Dermis microvascular lymphatic vessel endothelial cell (primary cell): ENCODE measurements around the gene BTBD1. TPM values are rescaled to one million over a fixed set of nuclear protein-coding genes. Genes with fewer than 3 reads are reported as not detected.
A peak's percentile ranks its signal among the peaks of the same experiment; 100 is the strongest.
"Not testable (repeated sequence)": the region's sequence is repeated elsewhere in the genome, so short reads cannot be mapped to it uniquely, and the experiment has no call there.

Experiments
- DNase-seq, 2 donors: peaks; one replicate each; pipeline versions ENCODE4 v3.0.0 to v3.0.0-alpha.2; 2010; ENCODE audit warnings: low read depth in 2 of 2
- total RNA-seq: library from RNA; depleted of rRNA; stranded (reverse); fragments of >200 nt; gene quantifications from 2 replicates; pipeline ENCODE4 v1.2.1, GENCODE V29; 2014

BTBD1 gene
- total RNA-seq, 1 donor from 2014 or later: 94.2 TPM

DNA sequence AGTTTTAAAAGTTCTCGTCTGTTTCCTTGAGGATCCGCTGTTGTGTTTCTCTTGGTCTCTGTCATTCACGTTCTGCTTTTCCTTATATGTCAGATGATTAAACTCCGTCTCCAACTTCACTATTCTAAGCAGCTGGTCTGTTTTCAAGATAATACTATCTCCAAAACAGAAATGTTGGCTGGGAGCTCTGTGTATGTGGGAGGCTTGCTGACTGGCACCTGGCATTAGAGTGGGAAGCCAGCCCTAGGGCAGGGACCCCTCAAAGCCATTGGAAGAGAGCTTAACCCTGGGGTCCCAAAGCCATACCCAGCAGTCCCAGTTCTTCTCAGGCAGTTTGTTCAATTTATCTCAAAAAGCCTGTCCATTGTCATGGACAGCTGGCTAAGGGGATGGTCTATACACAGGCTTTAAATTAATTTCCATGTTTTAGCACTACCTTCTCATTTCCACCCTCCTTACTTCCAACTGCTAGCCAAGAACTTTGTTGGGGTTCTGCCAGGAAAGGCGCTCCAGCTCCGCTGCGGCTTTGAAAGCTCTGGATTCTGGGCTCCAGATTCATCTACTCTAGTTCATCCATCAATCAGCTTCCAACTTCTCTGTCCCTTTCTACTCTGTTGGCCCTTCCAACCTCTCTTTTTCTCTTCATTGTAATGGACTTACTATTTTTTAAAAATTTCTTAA, 9.2 kb downstream of the BTBD1 start:
- DNase-seq: peak in 1 of 2 donors; percentile 17

DNA sequence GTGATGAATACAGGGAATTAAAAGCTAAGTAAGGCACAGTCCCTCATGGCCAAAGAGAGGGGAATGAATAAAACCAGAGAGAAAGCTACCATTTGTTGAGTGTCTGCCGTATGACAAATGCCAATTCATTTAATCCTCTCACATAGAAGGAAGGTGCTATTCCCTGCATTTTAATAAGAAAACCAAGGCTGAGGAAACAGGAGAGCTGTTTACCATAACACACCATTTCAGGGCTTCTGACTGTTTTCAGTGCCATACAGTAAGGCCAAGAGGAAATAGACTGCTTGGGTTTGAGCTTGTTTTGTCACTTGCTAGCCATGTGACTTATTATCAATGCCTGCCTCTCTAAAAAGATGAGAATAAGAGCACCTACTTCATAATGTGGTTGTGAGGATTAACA, 10.1 kb downstream of the BTBD1 start:
- no peak for DNase-seq

GRCh38 chr15:83053151-83053550, 13.9 kb downstream of the BTBD1 start:
- peak; percentile 62 to 91 for DNase-seq

DNA sequence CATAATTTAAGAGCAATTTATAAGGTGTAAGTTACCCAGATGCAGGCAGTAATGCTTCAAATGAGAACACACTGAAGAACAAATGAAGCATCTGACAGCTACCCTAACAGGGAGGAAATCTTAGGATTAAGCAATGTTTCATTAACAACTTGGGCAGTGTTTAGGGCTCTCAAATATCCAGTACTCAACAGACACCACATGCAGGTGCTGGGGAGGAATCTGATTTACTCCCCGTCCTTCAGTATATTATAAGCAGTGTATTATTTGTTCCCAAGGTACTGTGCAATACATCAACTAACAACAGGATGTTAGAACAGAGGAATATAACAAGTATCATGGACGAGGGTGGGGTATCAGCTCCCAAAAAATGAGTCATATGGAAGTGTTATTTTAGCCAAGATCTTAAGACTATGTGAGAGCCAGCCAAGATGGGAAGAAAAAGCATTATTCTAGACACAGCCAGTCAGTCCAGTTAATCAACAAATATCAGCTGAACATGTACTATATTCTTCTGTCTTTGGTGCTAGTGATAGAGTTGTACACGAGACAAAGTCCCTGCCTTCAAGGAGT, 20.4 kb downstream of the BTBD1 start:
- peak in 1 of 2 donors; percentile 61 for DNase-seq

- DNase-seq: no peak
Observed at GRCh38 chr15:83044156-83044555, 22.9 kb downstream of the BTBD1 start.

- DNase-seq: no peak
Observed at GRCh38 chr15:83039206-83039605, 27.8 kb downstream of the BTBD1 start.

GRCh38 chr15:83036253-83036652, 30.8 kb downstream of the BTBD1 start:
- DNase-seq: no peak

DNA sequence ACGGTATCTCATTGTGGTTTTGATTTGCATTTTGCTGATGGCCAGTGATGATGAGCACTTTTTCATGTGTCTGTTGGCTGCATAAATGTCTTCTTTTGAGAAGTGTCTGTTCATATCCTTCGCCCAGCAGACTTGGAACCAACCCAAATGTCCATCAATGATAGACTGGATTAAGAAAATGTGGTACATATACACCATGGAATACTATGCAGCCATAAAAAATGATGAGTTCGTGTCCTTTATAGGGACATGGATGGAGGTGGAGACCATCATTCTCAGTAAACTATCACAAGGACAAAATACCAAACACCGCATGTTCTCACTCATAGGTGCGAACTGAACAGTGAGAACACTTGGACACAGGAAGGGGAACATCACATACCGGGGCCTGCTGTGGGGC, 35.8 kb downstream of the BTBD1 start:
- DNase-seq: not testable (repeated sequence)

GRCh38 chr15:83030021-83030420, 37.0 kb downstream of the BTBD1 start:
- no peak for DNase-seq

DNA sequence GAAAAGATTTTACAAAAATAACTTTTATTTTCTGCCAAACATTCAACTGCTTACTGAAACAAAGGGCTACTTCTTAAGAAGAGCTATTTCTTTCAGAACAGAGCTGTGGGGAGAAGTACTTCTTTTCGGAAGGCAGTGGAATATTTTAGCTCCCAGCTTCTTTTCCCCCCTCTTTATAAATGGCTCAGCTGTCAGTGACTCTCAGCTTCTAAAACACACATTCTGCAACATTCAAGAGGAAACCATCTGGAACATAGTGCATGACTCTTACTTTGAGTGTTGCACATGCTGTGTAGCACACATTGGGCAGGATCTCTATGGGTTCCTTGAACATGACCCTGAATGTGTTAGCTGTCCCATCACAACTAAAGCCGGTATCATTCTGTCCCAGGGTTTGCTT, 48.6 kb downstream of the BTBD1 start:
- DNase-seq: peak in 1 of 2 donors; percentile 9

GRCh38 chr15:83016906-83017305, 50.1 kb downstream of the BTBD1 start:
- DNase-seq: peak; percentile 43 to 67

DNA sequence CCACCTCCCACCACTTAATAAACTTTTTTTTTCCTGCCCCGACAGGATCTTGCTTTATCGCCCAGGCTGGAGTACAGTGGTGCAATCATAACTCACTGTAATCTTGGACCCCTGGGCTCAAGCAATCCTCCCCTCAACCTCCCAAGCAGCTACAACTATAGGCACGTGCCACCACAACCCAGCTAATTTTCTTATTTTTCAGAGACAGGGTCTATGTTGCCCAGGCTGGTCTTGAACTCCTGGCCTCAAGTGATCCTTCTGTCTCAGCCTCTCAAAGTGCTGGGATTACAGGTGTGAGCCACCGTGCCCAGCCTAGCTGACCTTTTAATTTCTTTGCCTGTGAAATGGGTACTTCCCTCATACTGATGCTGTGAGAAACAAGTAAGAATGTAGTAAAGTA, 51.7 kb downstream of the BTBD1 start:
- no peak for DNase-seq

DNA sequence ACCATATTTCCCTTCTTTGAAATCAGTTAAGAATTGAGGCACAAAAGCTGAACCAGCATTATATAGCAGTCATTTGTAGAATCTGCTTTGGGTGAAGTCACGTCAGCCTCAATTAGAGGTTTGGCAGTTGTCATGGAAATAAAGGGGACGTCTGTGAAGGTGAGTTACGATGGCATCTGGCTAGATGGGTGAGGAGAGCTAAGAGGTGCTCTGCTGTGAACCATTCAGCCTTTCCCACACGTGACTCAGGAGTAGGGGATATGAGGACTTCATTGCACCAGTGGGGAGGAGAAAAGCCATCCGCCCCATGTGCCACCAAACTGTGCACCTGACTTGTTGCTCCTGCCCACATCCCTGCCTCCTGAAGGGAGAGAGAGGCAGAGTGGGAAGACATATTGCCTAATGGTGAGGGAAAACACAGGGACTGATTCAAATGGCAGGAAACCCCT, 52.8 kb downstream of the BTBD1 start:
- DNase-seq: no peak

DNA sequence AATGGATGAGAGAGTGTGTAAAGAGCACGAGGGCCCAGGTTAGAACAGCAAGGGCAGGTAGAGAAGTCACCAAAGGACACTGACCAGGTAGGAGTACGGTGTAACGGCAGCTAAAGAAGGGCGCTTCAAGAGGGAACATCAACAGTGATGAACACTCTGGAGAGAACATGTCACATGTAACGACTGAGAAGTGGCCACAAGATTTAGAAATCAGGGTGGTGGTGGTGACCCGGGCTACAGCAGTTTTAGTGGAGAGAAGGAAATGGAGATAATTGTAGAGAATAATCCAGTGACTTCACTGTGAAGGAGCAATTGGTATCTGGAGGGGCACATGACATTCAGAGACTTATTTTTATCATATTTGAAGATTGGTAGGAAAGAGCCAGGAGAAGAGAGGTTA, 54.4 kb downstream of the BTBD1 start:
- DNase-seq: no peak

DNA sequence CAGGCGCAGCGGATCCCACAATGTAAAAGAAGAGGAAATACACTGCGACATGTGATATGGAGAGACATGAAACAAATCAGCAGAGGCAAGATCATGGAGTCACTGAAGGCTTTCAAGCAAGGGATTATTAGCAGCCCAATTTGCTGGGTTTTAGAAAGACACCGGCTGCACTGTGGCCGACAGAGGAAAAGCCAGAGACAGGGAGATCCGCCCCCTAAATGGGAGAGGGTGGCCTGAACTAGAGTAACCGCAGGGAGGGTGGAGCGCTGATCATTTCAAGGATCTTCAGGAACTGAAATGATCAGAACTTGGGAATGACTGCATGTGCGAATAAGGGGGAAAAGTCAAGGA, 55.0 kb downstream of the BTBD1 start:
- no peak for DNase-seq

GRCh38 chr15:83011271-83012075, 55.6 kb downstream of the BTBD1 start, which contains the start of gene C15orf40:
C15orf40 (minus strand) TSS chr15:83011639; CDS start chr15:83011607, 32 bp downstream.
- peak; percentile 60 to 90 for DNase-seq

GRCh38 chr15:83010709-83011270, 56.3 kb downstream of the BTBD1 start:
- peak; percentile 75 to 85 for DNase-seq

DNA sequence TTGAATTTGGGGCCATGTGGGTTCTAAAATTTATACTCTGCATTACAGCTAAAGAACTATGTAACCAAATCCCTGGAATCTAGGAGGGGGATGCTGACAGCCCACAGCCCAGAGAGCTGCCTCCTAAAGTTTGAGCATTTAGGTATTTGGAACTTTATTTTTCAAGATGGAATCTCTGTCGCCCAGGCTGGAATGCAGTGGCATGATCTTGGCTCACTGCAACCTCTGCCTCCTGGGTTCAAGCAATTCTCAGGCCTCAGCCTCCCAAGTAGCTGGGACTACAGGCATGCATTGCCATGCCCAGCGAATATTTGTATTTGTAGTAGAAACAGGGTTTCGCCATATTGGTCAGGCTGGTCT, 66.4 kb downstream of the BTBD1 start:
- not testable (repeated sequence) for DNase-seq

GRCh38 chr15:82999905-83000671, 67.0 kb downstream of the BTBD1 start:
- peak; percentile 60 to 66 for DNase-seq

DNA sequence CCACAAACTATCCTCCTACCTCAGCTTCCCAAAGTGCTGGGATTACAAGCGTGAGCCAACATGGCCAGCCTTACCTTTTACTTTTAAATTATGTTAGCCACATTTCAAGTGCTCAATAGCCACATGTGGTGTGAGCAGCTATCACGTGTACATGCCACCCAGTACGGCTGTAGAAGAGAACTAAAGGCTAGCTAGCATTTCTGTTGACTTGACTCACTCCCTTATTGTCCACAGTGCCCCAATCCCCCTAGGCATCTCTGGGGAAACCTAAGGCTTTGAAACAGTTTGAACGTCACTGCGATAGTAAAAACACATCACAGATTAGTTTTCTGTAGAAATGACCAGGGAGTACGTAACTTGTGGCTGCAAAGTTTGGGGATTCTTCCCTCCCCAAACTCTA, 67.6 kb downstream of the BTBD1 start:
- DNase-seq: no peak

- no peak for DNase-seq
Observed at GRCh38 chr15:82995938-82996337, 71.1 kb downstream of the BTBD1 start.
